Natural killer cell (primary cell): Measurements from ENCODE around the gene PRIMA1. TPM values are rescaled to one million over a fixed set of nuclear protein-coding genes. Genes with fewer than 3 reads are reported as not detected.

Source experiments
- ATAC-seq, 3 donors: fragments of 150-1000 bp in 2 of 3; fragments of 200-7000 bp in 1 of 3; cut with Tn5 transposase; 1 replicate in 1 of 3; 2 replicates in 2 of 3; pipeline ENCODE4 v1.10.0; 2021; ENCODE audit warnings: mild to moderate bottlenecking in 2 of 3, moderate library complexity in 2 of 3
- DNase-seq, 2 donors: peaks; one replicate each; pipeline versions ENCODE4 v3.0.0 to v3.0.0-alpha.2; 2013 to 2021; ENCODE audit warnings: mixed read lengths in 1 of 2
- H3K27ac ChIP-seq: one replicate; pipeline ENCODE4 v1.5.1; 2013; ENCODE audit warnings: mild to moderate bottlenecking, low read length
- H3K27me3 ChIP-seq: one replicate; pipeline ENCODE4 v1.6.1; 2013; ENCODE audit warnings: low read length; ENCODE audit not compliant: control insufficient read depth, insufficient read depth
- H3K36me3 ChIP-seq: one replicate; pipeline ENCODE4 v1.6.1; 2013; ENCODE audit warnings: low read length; ENCODE audit not compliant: control insufficient read depth, insufficient read depth
- H3K4me1 ChIP-seq: one replicate; pipeline ENCODE4 v1.6.1; 2013; ENCODE audit warnings: low read length; ENCODE audit not compliant: control insufficient read depth, insufficient read depth
- H3K4me3 ChIP-seq: one replicate; pipeline ENCODE4 v1.5.1; 2013; ENCODE audit warnings: low read length
- H3K9me3 ChIP-seq: one replicate; pipeline ENCODE4 v1.6.1; 2013; ENCODE audit warnings: low read length; ENCODE audit not compliant: control insufficient read depth, insufficient read depth
- H3K27ac Mint-ChIP-seq, 2 donors: one replicate each; pipeline ENCODE4 v1.8.0; 2022; ENCODE audit warnings: mild to moderate bottlenecking in 2 of 2, mixed read lengths in 2 of 2, moderate library complexity in 1 of 2
- H3K27me3 Mint-ChIP-seq, 2 donors: one replicate each; pipeline ENCODE4 v1.8.0; 2022; ENCODE audit warnings: low read depth in 2 of 2, mixed read lengths in 2 of 2
- H3K36me3 Mint-ChIP-seq: one replicate; pipeline ENCODE4 v1.8.0; 2022; ENCODE audit warnings: mixed read lengths
- H3K4me1 Mint-ChIP-seq, 2 donors: one replicate each; pipeline ENCODE4 v1.8.0; 2022; ENCODE audit warnings: mixed read lengths in 2 of 2
- H3K4me3 Mint-ChIP-seq: one replicate; pipeline ENCODE4 v1.8.0; 2022; ENCODE audit warnings: mild to moderate bottlenecking, moderate library complexity, mixed read lengths
- H3K9me3 Mint-ChIP-seq, 2 donors: one replicate each; pipeline ENCODE4 v1.8.0; 2022; ENCODE audit warnings: mixed read lengths in 2 of 2
- WGBS: methylation state at CpG from one replicate; pipeline ENCODE4 v1.1.7; 2013; ENCODE audit warnings: missing lambda C conversion rate; ENCODE audit not compliant: insufficient coverage; 5-methylcytosine and 5-hydroxymethylcytosine counted together
- intact Hi-C: fragments of 100-400 bp; cut with micrococcal nuclease; formaldehyde crosslinking; loops from one replicate; pipeline ENCODE4 v1.14.2; 2022
- total RNA-seq, 4 donors: library from RNA; stranded (reverse); fragments of 120-200 nt in 1 of 4; gene quantifications; one replicate each; pipeline versions ENCODE4 v1.2.3 to v1.2.4, GENCODE V29; 2013 to 2022
- TF ChIP-seq, protein P1 (sequence below): fragments of 200-600 bp; IDR thresholded peaks from one replicate; pipeline ENCODE4 v1.8.0; 2022; ENCODE audit warnings: antibody characterized with exemption

The PRIMA1 gene
- total RNA-seq, 3 donors from 2014 or later (not counting 1 experiment from before 2014, with no cell fraction given), result not detected

DNA sequence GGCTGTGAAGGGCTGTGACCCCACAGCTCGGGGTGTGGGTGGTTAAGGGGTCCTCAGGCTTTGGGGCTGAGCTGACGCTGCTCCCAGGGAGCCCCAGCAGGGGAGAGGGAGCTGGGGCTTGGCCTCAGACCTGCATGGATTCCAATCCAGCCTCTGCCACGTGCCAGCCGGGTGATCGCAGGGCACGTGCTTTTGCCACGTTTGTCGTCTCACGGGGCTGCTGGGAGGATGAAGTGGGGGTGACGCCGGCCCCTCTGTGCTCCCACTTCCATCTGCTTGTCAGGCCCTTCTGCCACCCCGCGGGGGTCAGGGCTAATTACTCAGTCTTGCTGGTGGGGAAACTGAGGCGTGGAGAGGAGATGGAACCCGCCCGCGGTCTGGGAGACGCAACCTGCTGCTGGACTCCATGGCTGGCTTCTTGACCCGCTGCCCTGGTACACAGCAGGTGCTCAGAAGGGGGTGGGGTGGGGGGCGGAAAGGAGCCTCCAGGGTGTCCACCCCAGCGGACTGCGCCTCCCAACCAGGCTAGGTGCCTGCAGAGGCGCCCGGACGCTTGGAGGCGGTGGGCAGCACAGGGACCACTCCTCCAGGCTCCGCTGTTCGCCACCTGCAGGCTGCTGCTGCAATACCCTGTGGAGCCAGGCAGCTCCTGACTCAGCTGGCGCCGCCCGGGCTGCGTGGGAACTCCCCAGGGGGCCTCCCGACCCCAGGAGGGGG lies 36.4 kb upstream of the PRIMA1 start:
- no peak for ATAC-seq
- H3K36me3 ChIP-seq, result no peaks in the 10 kb centered on the region
- no peak for DNase-seq
- Mint-ChIP-seq H3K4me3 (no peak overlapping the region), H3K27ac (no peak overlapping the region), H3K27me3 (peaks cover 3 to 7% of the 10 kb centered on the region in 2 donors), H3K9me3 (no peaks in the 10 kb centered on the region), H3K4me1 (no peaks in the 10 kb centered on the region), H3K36me3 (no peaks in the 10 kb centered on the region)
- WGBS, result 80% methylated on average over 33 of the region's 33 CpGs
- H3K27me3 ChIP-seq, result no peaks in the 10 kb centered on the region
- no peaks in the 10 kb centered on the region for H3K9me3 ChIP-seq
- TF ChIP-seq, protein P1, sequence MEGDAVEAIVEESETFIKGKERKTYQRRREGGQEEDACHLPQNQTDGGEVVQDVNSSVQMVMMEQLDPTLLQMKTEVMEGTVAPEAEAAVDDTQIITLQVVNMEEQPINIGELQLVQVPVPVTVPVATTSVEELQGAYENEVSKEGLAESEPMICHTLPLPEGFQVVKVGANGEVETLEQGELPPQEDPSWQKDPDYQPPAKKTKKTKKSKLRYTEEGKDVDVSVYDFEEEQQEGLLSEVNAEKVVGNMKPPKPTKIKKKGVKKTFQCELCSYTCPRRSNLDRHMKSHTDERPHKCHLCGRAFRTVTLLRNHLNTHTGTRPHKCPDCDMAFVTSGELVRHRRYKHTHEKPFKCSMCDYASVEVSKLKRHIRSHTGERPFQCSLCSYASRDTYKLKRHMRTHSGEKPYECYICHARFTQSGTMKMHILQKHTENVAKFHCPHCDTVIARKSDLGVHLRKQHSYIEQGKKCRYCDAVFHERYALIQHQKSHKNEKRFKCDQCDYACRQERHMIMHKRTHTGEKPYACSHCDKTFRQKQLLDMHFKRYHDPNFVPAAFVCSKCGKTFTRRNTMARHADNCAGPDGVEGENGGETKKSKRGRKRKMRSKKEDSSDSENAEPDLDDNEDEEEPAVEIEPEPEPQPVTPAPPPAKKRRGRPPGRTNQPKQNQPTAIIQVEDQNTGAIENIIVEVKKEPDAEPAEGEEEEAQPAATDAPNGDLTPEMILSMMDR, result no peak
- H3K4me3 ChIP-seq, result no peak overlapping the region
- H3K27ac ChIP-seq, result no peak overlapping the region
- no peaks in the 10 kb centered on the region for H3K4me1 ChIP-seq
- intact Hi-C loops, result no loop called here

GRCh38 chr14:93824076-93824475 lies 35.8 kb upstream of the PRIMA1 start:
- no peaks in the 10 kb centered on the region for H3K9me3 ChIP-seq
- H3K36me3 Mint-ChIP-seq, result no peaks in the 10 kb centered on the region
- no peaks in the 10 kb centered on the region for H3K27me3 ChIP-seq
- no peaks in the 10 kb centered on the region for H3K9me3 Mint-ChIP-seq
- no peaks in the 10 kb centered on the region for H3K4me1 ChIP-seq
- DNase-seq (no peak), ATAC-seq (no peak)
- WGBS, result 71% methylated on average over 9 of the region's 9 CpGs
- no peak overlapping the region for H3K27ac ChIP-seq
- TF ChIP-seq, protein P1, result no peak
- H3K4me3 ChIP-seq, result no peak overlapping the region
- no peak overlapping the region for H3K27ac Mint-ChIP-seq
- no peaks in the 10 kb centered on the region for H3K4me1 Mint-ChIP-seq
- H3K36me3 ChIP-seq, result no peaks in the 10 kb centered on the region
- H3K27me3 Mint-ChIP-seq, result peaks cover 4 to 7% of the 10 kb centered on the region in 2 donors
- H3K4me3 Mint-ChIP-seq, result no peak overlapping the region
- intact Hi-C loops, result no loop called here

DNA sequence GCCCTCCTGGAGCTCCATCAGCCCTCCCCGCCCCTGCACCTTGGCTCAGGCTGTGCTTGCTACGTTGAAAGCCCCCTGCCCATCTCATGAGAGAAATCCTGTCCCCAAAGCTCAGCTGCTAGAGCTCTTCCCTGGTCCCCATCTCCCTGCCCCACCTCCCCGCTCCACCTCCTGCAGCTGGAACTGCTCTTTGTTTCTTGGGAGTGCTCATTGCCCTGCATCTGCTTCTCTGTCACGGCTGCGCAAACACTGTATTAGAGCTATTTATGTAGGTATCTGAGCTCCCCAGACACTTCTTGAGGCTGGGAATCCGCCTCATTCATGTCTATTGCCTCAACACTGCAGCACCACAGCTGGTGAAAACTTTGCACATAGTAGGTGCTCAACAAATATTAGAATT lies 32.8 kb upstream of the PRIMA1 start:
- H3K9me3 ChIP-seq, result no peaks in the 10 kb centered on the region
- no peaks in the 10 kb centered on the region for H3K4me1 ChIP-seq
- Mint-ChIP-seq H3K9me3 (no peaks in the 10 kb centered on the region), H3K27me3 (peaks cover 8 to 19% of the 10 kb centered on the region in 2 donors), H3K27ac (no peak overlapping the region), H3K36me3 (no peaks in the 10 kb centered on the region), H3K4me1 (no peaks in the 10 kb centered on the region), H3K4me3 (no peak overlapping the region)
- TF ChIP-seq, protein P1, result no peak
- DNase-seq (no peak), ATAC-seq (no peak)
- 85% methylated on average over 6 of the region's 6 CpGs for WGBS
- H3K27ac ChIP-seq, result no peak overlapping the region
- no peaks in the 10 kb centered on the region for H3K36me3 ChIP-seq
- H3K4me3 ChIP-seq, result no peak overlapping the region
- intact Hi-C loops, result no loop called here
- no peaks in the 10 kb centered on the region for H3K27me3 ChIP-seq

DNA sequence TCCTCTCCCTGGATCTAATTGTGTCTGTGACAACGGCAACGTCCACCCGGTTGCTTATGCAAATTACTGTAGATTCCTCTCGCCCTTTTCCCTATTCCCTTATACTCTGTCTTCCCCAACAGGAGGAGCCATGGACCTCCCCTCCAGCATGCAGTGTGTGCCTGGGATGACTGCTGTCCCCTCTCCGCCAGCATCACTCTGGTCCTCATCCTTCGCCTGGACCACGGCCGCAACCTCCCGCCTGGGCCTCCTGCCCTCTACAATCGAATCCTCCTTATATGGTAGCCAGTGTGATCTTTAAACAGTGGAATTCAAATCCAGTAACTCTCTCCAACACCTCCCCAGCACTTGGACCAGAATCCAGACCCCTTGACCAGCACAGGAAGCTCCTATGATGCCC lies 30.6 kb upstream of the PRIMA1 start:
- 91% methylated on average over 10 of the region's 10 CpGs for WGBS
- Mint-ChIP-seq H3K9me3 (peaks cover 2 to 10% of the 10 kb centered on the region in 2 donors), H3K27ac (no peak overlapping the region), H3K27me3 (peaks cover 6 to 19% of the 10 kb centered on the region in 2 donors), H3K4me1 (no peaks in the 10 kb centered on the region), H3K4me3 (no peak overlapping the region), H3K36me3 (peaks cover 8% of the 10 kb centered on the region)
- no peaks in the 10 kb centered on the region for H3K9me3 ChIP-seq
- no peaks in the 10 kb centered on the region for H3K27me3 ChIP-seq
- no peak for ATAC-seq
- no peak for DNase-seq
- TF ChIP-seq, protein P1, result no peak
- H3K27ac ChIP-seq, result no peak overlapping the region
- H3K4me1 ChIP-seq, result no peaks in the 10 kb centered on the region
- intact Hi-C loops, result no loop called here
- no peaks in the 10 kb centered on the region for H3K36me3 ChIP-seq
- no peak overlapping the region for H3K4me3 ChIP-seq
